GM12864 (cell line): ENCODE results near the gene TUBAL3.

ENCODE experiments used
- DNase-seq: peaks from one replicate; pipeline ENCODE4 v3.0.0-alpha.2; 2011; ENCODE audit warnings: low read depth
- H3K4me3 ChIP-seq: 2 replicates; pipeline ENCODE4 v1.5.1; 2011; ENCODE audit warnings: mild to moderate bottlenecking, low read depth, low read length, control low read depth
- TF ChIP-seq, protein P1 (sequence below): IDR thresholded peaks from 2 replicates; pipeline ENCODE4 v1.5.1; 2011; ENCODE audit warnings: low read depth, mild to moderate bottlenecking, moderate library complexity, low read length, control low read depth, inconsistent platforms; ENCODE audit errors: missing control alignments

TUBAL3 gene

DNA sequence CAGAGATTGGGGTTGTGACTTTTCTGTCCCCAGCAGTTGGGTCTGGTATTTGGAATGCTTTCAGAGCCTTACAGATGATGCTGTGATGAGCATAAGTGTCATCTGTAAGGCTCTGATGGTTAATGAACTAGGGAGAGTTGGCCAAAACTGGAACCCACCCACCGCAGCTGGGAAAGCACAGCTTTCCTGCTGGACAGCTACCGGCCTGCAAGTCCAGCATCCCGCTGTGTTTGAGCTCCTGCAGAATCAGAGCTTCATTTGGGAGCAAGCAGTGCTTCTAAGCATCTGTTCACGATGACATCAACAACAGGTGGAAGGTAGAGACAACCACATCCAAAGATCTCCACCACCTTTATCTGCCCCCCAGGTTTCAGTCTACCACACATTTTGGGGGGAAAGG is 28.2 kb downstream of the TUBAL3 start:
- no peak for DNase-seq
- TF ChIP-seq, protein P1, sequence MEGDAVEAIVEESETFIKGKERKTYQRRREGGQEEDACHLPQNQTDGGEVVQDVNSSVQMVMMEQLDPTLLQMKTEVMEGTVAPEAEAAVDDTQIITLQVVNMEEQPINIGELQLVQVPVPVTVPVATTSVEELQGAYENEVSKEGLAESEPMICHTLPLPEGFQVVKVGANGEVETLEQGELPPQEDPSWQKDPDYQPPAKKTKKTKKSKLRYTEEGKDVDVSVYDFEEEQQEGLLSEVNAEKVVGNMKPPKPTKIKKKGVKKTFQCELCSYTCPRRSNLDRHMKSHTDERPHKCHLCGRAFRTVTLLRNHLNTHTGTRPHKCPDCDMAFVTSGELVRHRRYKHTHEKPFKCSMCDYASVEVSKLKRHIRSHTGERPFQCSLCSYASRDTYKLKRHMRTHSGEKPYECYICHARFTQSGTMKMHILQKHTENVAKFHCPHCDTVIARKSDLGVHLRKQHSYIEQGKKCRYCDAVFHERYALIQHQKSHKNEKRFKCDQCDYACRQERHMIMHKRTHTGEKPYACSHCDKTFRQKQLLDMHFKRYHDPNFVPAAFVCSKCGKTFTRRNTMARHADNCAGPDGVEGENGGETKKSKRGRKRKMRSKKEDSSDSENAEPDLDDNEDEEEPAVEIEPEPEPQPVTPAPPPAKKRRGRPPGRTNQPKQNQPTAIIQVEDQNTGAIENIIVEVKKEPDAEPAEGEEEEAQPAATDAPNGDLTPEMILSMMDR, result no peak
- no peak overlapping the region for H3K4me3 ChIP-seq

DNA sequence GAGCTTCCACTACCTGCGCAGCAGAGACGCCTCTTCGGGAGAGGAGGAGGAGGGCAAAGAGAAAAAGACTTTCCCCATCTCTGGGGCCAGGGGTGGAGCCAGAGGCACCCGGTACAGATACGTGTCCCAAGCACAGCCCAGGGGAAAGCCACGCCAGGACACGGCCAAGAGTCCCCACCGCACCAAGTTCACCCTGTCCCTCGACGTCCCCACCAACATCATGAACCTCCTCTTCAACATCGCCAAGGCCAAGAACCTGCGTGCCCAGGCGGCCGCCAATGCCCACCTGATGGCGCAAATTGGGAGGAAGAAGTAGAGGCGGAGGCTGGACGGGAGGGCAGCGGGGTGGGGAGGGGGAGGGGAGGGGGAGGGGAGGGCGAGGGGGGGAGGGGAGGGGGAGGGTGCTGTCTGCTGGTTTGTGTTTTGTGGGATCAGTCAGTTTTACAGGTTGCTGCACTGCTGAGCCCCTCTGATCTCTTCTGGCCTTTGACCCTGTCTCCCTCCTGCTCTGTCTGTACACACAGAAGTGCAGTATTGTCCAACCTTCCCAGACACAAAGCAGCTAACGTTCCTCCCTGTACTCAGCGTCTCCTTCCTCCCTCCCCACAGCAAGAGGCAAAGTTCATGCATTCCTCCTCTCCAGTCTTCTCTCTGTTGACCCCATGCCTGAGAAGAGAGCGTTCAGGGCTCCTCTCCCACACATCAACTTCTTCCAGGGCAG is 30.6 kb downstream of the TUBAL3 start:
- H3K4me3 ChIP-seq, result no peak overlapping the region
- TF ChIP-seq, protein P1, result no peak
- no peak for DNase-seq

DNA sequence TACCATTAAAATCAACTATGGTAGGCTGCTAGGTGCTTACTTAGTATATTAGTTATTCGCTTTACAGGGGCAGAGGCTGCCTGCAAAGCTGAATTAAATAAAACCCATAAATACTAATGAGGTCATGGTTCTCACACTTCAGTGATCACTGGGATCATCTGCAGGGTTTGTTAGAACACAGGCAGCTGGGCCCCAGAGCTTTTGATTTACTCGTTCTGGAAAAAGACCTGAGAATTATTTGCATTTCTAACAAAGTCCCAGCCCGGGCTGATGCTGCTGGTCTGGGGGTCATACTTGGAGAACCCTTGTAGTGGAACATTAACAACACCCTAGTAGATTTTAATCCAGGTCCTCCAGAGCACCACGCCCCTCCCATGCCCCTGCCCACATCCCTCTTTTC is 31.3 kb downstream of the TUBAL3 start:
- TF ChIP-seq, protein P1, result no peak
- DNase-seq, result no peak
- no peak overlapping the region for H3K4me3 ChIP-seq

DNA sequence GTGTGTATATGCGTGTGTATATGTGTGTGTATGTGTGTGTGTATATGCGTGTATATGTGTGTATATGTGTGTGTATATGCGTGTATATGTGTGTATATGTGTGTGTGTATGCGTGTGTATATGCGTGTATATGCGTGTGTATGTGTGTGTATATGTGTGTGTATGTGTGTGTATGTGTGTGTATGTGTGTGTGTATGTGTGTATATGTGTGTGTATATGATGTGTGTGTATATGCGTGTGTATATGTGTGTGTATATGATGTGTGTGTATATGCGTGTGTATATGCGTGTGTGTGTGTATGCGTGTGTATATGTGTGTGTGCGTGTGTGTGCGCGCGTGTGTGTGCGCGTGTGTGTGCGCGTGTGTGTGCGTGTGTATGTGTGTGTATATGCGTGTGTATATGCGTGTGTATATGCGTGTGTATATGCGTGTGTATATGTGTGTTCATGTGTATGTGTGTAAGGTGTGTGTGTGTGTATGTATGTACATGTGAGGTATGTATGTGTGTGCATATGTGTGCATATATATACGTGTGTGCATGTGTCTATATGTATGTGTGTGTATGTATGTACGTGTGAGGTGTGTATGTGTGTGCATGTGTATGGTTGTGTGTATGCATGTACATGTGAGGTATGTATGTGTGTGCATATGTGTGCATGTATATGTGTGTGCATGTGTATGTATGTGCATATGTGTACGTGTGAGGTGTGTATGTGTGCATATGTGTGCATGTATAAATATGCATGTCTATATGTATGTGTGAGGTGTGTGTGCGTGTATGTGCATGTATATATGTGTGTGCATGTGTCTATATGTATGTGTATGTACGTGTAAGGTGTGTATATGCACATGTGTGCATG is 33.9 kb downstream of the TUBAL3 start:
- no peak overlapping the region for H3K4me3 ChIP-seq
- DNase-seq, result no peak
- TF ChIP-seq, protein P1, result no peak

- TF ChIP-seq, protein P1, result no peak
- DNase-seq, result no peak
- no peak overlapping the region for H3K4me3 ChIP-seq
These were observed 35.1 kb downstream of the TUBAL3 start for GRCh38 chr10:5369362-5370158.

GRCh38 chr10:5365928-5366327 is 38.7 kb downstream of the TUBAL3 start:
- no peak for DNase-seq
- H3K4me3 ChIP-seq, result no peak overlapping the region
- TF ChIP-seq, protein P1, result no peak
